DMS53 (cell line): ENCODE measurements around the gene MYO18B.

Source experiments
- DNase-seq: peaks from one replicate; lab custom pipeline; 2025; lab: John Stamatoyannopoulos, UW

The MYO18B gene

DNA sequence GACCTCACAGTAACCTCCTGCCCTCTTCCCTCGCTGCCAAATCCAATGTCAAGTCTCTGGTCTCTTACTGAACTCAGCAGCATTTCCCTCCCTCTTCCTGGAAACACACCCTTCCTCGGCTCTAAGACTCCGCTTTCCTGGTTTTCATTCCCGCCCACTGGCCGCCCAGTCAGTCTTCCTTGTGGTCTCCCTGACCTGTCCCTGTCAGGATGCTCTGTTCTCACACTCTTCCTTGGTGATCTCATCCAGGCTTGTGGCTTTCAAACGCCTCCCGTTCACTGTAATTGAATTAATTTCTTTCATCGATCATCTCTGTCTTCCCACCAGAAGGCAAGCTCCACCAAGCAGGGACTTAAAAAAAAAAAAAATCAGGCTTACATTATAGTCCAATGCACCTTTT, 33.5 kb downstream of the MYO18B start:
- DNase-seq: no peak

DNA sequence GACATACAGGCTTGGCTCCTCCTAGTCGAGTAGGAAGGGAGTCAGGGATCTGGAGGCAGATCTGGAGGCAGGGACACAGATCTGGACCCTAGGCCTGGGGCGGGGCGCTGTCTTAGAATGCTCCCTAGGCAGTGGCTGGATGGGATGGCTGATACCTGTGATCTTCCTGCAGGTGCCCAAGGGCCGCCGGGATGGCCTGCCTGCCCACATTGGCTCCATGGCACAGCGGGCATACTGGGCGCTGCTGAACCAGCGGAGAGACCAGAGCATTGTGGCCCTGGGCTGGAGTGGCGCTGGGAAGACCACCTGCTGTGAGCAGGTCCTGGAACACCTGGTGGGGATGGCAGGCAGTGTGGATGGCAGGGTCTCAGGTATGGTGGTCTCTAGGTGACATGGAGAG, 35.4 kb downstream of the MYO18B start:
- no peak for DNase-seq

DNA sequence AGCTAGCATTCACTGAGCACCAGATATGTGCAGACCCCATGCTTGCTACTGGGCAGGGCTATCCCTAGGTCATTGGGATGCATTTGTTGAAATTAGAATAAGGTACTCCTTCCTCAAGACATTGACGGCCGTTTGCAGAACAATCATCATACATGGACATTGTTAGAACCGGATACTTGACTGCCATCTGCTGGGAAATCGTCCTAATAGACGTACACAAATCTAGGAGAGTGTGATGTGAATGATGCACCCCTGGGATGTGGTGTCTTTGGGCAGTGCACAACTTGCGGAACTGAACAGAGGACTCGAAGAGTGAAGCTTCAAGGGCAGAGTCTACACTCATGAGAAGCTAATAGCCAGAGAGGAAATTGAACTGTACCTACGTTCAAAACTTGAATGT, 35.9 kb downstream of the MYO18B start:
- peak; percentile 37 for DNase-seq

DNA sequence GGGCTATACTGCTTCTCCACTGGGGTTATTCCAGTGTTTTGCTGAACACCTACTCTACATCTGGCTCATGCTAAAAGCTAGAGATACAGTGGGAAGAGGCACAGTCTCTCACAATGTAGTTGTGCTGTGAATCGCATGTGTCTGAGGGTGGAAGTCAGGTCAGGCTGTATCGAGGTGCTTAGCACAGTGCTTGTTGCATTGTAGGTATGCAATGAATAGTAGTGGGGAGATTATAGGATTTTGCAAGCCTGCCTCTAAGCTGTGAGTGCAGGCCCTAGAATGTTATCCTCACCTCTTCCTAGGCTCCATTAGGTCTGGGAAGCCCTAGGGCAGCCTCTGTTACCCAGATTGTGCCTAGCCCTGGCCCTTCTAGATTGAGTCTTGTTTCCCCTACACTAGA, 37.4 kb downstream of the MYO18B start:
- DNase-seq: no peak

GRCh38 chr22:25779890-25780289, 37.9 kb downstream of the MYO18B start:
- DNase-seq: no peak

GRCh38 chr22:25780673-25781072, 38.7 kb downstream of the MYO18B start:
- no peak for DNase-seq

DNA sequence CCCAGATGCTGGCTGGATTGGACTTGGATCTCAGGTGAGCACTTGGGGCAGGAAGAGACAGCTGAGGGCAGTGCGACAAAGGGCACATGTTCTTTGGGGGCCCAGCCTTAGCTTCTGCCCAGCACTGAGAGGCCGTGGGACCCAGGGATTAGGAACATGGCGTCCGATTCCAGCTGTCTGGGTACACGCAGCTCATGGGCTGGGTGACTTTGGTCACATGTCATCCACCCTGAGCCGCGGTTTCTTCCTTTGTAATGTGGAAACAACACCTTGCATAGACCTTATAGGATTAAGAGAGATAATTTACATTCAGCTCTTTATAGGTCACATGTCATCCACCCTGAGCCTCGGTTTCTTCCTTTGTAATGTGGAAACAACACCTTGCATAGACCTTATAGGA, 39.8 kb downstream of the MYO18B start:
- no peak for DNase-seq

GRCh38 chr22:25782831-25783230, 40.8 kb downstream of the MYO18B start:
- no peak for DNase-seq

- no peak for DNase-seq
These were observed 41.9 kb downstream of the MYO18B start for GRCh38 chr22:25783856-25784255.

DNA sequence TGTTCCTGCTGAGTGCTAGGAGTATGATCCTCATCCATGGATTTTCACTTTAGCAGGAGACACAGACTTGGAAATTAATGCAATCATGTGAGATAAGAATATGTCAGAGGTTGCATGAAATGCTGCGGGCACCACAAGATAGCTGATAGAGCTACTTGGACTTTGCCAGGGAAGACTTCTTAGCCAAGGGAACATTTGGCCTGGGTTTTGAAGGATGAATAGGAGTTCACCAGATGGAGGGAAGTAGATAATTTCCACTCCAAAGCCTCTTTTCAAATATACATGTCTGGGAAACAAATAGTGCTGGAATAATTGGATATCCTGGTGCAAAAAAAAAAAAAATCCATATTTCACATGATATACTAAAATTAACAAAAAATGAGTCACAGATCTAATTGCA, 44.2 kb downstream of the MYO18B start:
- no peak for DNase-seq

GRCh38 chr22:25791556-25791955, 49.6 kb downstream of the MYO18B start:
- DNase-seq: no peak

GRCh38 chr22:25795478-25795877, 53.5 kb downstream of the MYO18B start:
- no peak for DNase-seq

- DNase-seq: no peak
These were observed 55.7 kb downstream of the MYO18B start for GRCh38 chr22:25797498-25798290.

GRCh38 chr22:25800766-25801165, 58.8 kb downstream of the MYO18B start:
- DNase-seq: no peak

DNA sequence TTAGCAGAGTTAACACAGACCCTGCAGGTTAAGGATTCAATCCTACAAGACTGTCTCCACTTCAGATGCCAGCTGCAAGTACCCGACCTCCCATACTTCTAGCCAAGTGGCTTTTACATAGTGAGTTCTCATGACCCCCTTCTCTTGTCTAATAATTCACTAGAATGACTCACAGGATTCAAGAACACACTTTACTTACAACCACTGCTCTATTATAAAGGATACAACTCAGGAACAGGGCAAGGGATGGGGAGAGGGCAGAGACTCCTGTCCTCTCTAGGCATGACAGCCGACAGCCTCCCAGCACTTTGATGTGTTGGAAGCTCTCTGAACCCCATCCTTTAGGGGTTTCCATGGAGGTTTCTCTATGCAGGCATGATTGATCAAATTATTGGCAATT, 60.0 kb downstream of the MYO18B start:
- no peak for DNase-seq

DNA sequence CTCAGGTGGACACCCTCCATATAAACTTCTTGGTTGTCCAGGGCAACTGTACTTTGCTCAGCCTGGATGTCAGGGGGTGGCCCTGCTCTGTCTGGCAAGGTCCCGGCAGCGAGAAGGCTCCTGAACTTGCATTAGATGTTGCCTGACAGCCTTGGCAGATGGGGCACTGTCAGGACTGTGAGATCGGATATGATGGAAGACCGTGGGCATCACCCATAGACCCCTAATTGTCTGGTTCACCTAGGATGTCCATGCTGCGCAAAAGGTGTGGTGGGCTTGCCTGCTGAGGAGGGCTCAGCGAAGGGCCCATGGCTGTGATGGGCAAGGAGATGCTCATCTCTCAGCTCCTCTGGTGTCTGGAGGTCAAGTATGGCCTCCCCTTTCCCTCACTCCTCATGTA, 62.7 kb downstream of the MYO18B start:
- DNase-seq: no peak

- no peak for DNase-seq
These were observed 64.6 kb downstream of the MYO18B start for GRCh38 chr22:25806579-25806978.

- DNase-seq: no peak
These were observed 72.7 kb downstream of the MYO18B start for GRCh38 chr22:25814685-25815084.

- no peak for DNase-seq
These were observed 73.6 kb downstream of the MYO18B start for GRCh38 chr22:25815561-25815960.

- DNase-seq: no peak
These were observed 74.6 kb downstream of the MYO18B start for GRCh38 chr22:25816522-25817059.

DNA sequence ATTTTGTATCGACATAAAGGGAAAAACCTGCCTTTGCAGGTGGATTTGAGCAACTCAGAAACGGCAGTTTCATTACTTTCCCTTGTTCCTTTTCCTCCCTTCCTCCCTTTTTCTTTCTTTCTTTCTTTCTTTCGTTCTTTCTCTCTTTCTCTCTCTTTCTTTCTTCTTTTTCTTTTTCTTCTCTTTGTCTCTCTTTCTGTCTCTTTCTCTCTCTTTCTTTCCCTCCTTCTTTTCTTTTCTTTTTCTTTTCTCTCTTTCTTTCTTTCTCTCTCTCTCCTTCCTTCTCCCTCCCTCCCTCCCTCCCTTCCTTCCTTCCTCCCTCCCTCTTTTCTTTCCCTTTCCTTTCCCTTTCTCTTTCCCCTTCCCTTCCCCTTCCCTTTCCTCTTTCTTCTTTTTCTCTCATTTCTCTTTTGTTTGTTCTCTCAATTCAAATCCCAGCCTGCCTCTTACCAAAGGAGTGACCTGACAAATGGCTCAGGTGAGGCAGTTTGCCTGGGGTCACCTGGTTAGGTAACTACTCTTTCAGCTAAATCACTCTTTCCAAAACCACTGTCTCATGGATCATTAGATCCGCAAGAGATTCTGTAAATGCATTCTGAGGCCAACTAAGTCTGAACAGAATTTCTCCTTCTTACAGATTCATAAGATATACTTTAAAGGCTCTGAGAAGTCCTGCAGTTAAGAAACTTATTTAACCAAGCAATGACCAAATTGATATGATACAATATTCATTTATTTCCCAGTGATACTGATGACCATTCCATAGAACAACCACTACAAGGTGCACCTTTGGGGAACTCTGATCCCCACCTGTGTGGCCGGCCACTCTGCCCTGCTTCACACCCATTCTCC, 75.3 kb downstream of the MYO18B start:
- DNase-seq: no peak

- DNase-seq: no peak
These were observed 76.6 kb downstream of the MYO18B start for GRCh38 chr22:25818541-25818940.

DNA sequence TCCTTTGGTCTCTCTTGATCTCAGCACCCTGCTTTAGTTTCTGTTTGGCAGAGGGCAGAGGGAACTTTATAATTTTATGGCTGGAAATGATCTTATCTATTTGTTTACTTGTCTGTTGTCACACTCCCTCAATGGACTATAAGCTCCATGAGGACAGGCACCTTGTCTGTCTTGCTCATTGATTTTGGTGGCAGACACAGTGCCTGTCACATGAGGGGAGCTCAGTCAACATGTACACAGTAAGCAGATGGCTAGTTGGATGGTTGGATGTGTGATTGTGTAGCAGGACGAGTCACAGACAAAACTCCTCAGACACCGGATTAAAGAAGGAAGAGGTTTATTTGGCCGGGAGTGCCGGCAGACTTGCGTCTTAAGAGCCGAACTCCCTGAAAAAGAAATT, 80.4 kb downstream of the MYO18B start:
- DNase-seq: no peak
